Measurements from ENCODE around the gene PRODH2. TPM values are rescaled to one million over a fixed set of nuclear protein-coding genes. Genes with fewer than 3 reads are reported as not detected.
"Not testable (repeated sequence)": the region's sequence is repeated elsewhere in the genome, so short reads cannot be mapped to it uniquely, and the experiment has no call there.

Gene PRODH2
- total and polyA plus RNA-seq, 5 donors from 2014 or later, result not detected

DNA sequence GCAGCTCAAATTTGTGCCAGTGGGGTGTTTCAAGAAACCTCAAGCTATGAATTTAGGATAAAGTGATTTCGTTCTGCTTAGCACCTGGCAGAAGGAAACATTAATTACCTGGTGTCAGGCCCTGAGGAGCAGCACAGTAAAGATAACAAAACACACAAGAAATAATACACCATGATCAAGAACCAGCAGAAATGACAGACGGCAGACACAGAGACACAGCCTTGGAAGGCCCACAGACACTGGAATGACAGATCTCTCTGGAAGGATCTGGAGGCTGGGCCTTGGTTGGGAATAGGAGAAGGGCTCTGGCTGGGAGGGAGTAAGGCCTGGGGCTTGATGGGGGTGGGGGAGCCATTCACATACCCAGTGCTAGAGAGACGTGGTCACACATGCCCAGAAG is 10.8 kb downstream of the PRODH2 start:
- Mint-ChIP-seq H3K36me3 (no peaks in the 10 kb centered on the region), H3K27me3 (peaks cover 32% of the 10 kb centered on the region), H3K27ac (no peak overlapping the region), H3K9me3 (peaks cover 0 to 2% (median 0%) of the 10 kb centered on the region in 7 donors), H3K4me1 (peaks cover 0 to 9% (median 0%) of the 10 kb centered on the region in 4 donors), H3K4me3 (no peak overlapping the region)
- DNase-seq (no peak), ATAC-seq (ENCODE audit: low read depth in 2 of 2) (no peak)
- no peak overlapping the region for H3K4me3 ChIP-seq (ENCODE audit: low read depth, low read length)
- H3K4me1 ChIP-seq (ENCODE audit: control insufficient read depth, insufficient read depth, low read length, poor library complexity, severe bottlenecking), result no peaks in the 10 kb centered on the region
- no peaks in the 10 kb centered on the region for H3K27me3 ChIP-seq (ENCODE audit: control insufficient read depth, insufficient read depth, low read length)
- H3K9me3 ChIP-seq (ENCODE audit: control insufficient read depth in 2 of 2, low read length in 2 of 2), result no peaks in the 10 kb centered on the region
- no peaks in the 10 kb centered on the region for H3K36me3 ChIP-seq (ENCODE audit: control insufficient read depth, insufficient read depth, low read length)
- no peak overlapping the region for H3K27ac ChIP-seq (ENCODE audit: insufficient read depth, low read length, poor library complexity, severe bottlenecking)

DNA sequence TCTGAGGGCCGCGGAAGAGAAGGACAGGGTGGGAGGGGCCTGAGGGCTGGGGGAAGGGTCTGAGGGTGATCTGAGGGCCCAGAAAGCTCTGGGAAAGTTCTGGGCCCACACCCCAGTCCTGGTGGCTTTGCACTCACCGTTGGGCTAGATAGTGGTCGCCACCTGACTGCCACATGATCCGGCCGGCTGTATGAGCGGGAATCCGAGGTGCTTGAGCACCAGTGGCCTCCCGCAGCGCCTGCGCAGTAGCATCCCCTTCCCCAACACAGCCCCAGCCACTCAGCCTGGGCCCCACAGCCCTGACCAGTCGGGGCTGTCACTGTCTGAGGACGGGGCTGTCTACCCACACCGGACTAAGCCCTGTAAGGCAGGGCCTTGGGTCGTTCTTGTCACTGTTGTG is 15.0 kb downstream of the PRODH2 start:
- ATAC-seq (ENCODE audit: low read depth in 2 of 2) (no peak), DNase-seq (no peak)
- H3K4me3 ChIP-seq (ENCODE audit: low read depth, low read length), result no peak overlapping the region
- Mint-ChIP-seq H3K36me3 (no peaks in the 10 kb centered on the region), H3K27ac (no peak overlapping the region), H3K27me3 (peaks cover 40% of the 10 kb centered on the region), H3K4me1 (peaks cover 0 to 4% (median 1%) of the 10 kb centered on the region in 4 donors), H3K9me3 (peaks cover 0 to 3% (median 0%) of the 10 kb centered on the region in 7 donors), H3K4me3 (no peak overlapping the region)
- no peaks in the 10 kb centered on the region for H3K36me3 ChIP-seq (ENCODE audit: control insufficient read depth, insufficient read depth, low read length)
- H3K27me3 ChIP-seq (ENCODE audit: control insufficient read depth, insufficient read depth, low read length), result peaks cover 2% of the 10 kb centered on the region
- no peaks in the 10 kb centered on the region for H3K4me1 ChIP-seq (ENCODE audit: control insufficient read depth, insufficient read depth, low read length, poor library complexity, severe bottlenecking)
- H3K27ac ChIP-seq (ENCODE audit: insufficient read depth, low read length, poor library complexity, severe bottlenecking), result no peak overlapping the region
- no peaks in the 10 kb centered on the region for H3K9me3 ChIP-seq (ENCODE audit: control insufficient read depth in 2 of 2, low read length in 2 of 2)

DNA sequence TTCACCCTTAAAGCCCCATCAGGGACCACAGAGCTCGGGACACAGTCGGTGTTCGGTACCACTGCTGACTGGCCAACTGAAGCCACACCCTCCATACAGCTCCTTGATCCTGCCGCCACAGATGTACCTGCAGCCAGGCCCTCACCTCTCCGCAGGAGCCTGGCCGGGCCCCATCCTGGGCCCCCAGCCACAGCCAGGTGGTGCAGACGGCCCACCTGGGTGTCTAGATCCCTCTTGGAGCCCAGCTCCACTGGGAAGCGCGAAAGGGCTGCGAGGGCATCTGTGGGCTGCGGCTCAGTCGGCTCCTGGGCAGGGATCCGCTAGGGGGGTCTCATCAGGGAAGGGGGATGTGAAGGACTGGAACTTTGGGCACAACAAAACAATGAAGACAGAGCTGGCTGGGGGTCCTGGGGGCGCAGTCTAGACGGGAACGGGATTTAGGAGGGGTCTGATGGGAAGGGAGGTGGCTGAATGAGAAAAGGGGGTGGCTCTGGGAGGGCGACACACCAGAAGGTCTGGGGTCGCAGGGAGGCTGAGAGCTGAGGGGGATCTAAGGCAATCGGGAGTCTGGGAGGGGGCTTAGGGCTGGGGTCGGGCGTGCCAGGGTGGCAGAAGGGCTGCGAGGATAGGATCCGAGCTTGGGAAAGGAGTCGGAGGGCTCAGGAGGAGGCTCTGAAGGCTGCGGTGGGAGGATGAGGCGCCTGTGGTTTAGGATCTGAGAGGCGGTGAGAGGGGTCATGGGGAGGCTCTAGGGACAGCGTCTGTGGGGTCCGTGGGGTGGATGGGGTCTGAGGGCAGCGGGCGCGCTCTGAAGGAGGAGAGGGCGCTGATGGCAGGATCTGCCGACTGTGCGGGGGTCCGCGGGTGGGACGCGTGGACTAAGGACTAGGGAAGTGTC is 15.8 kb downstream of the PRODH2 start:
- Mint-ChIP-seq H3K4me3 (no peak overlapping the region), H3K4me1 (peaks cover 0 to 4% (median 1%) of the 10 kb centered on the region in 4 donors), H3K36me3 (no peaks in the 10 kb centered on the region), H3K27me3 (peaks cover 40% of the 10 kb centered on the region), H3K27ac (peak overlapping the region in 1 of 3 donors; percentile 66), H3K9me3 (peaks cover 0 to 3% (median 0%) of the 10 kb centered on the region in 7 donors)
- Histone ChIP-seq H3K27ac (ENCODE audit: insufficient read depth, low read length, poor library complexity, severe bottlenecking) (no peak overlapping the region), H3K36me3 (ENCODE audit: control insufficient read depth, insufficient read depth, low read length) (no peaks in the 10 kb centered on the region), H3K27me3 (ENCODE audit: control insufficient read depth, insufficient read depth, low read length) (peaks cover 2% of the 10 kb centered on the region), H3K4me3 (ENCODE audit: low read depth, low read length) (no peak overlapping the region), H3K9me3 (ENCODE audit: control insufficient read depth in 2 of 2, low read length in 2 of 2) (no peaks in the 10 kb centered on the region), H3K4me1 (ENCODE audit: control insufficient read depth, insufficient read depth, low read length, poor library complexity, severe bottlenecking) (no peaks in the 10 kb centered on the region)
- DNase-seq (no peak), ATAC-seq (ENCODE audit: low read depth in 2 of 2) (no peak)

DNA sequence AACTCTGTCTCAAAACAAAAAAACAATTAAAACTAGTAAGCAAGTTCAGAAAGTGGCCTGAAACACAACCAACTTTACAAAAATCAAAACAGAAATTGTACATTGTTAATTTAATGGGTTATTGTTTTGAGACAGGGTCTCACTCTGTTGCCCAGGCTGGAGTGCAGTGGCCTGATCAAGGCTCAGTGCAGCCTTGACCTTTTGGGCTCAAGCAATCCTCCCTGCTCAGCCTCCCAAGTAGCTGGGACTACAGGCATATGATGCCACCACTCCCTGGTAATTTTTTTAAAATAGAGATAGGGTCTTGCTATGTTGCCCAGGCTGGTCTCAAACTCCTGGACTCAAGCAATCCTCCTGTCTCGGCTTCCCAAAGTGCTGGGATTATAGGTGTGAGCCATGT is 17.1 kb downstream of the PRODH2 start:
- H3K36me3 ChIP-seq (ENCODE audit: control insufficient read depth, insufficient read depth, low read length); H3K27me3 ChIP-seq (ENCODE audit: control insufficient read depth, insufficient read depth, low read length); ATAC-seq (ENCODE audit: low read depth in 2 of 2); H3K4me1 Mint-ChIP-seq; H3K9me3 ChIP-seq (ENCODE audit: control insufficient read depth in 2 of 2, low read length in 2 of 2); H3K27ac Mint-ChIP-seq; H3K4me1 ChIP-seq (ENCODE audit: control insufficient read depth, insufficient read depth, low read length, poor library complexity, severe bottlenecking); H3K9me3 Mint-ChIP-seq; DNase-seq; H3K27ac ChIP-seq (ENCODE audit: insufficient read depth, low read length, poor library complexity, severe bottlenecking); H3K4me3 Mint-ChIP-seq; H3K4me3 ChIP-seq (ENCODE audit: low read depth, low read length); H3K36me3 Mint-ChIP-seq: not testable (repeated sequence)
- peaks cover 40% of the 10 kb centered on the region for H3K27me3 Mint-ChIP-seq

DNA sequence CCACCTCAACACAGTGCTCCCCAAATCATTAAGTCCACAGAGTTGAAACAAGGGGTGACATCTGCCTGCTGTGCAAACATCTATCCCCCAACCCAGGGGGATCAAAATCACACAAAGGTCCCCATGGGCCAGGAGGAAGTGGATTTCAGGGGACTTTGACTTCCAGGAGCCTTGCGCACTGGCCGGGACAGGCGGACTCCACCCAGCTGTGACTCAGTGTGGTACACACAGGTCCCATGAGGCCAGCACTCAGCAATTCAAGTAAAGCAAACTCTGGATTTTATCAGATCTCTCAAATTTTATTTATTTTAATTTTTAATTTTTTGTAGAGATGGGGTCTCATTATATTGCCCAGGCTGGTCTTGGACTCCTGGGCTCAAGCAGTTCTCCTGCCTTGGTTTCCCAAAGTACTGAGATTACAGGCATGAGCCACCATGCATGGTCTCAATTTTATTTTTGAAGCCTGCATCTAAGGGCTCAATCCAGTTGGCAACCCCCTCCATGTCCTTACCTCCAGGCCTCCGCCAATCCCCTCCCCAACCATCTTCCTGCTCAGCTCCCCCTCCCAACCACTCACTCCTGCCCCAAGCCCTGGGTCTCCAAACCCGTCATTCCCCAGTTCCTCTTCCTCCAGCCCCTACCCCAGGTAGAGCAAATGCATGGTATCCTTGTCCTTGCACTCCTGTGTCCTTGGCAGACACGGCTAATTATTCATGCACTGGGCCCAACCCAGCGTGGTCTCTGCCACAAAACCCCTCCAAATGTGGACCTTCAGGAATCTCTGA is 19.1 kb downstream of the PRODH2 start:
- Mint-ChIP-seq H3K4me1 (peaks cover 0 to 4% (median 1%) of the 10 kb centered on the region in 4 donors), H3K36me3 (no peaks in the 10 kb centered on the region), H3K4me3 (no peak overlapping the region), H3K27ac (no peak overlapping the region), H3K27me3 (peaks cover 28% of the 10 kb centered on the region), H3K9me3 (peaks cover 0 to 3% (median 0%) of the 10 kb centered on the region in 7 donors)
- no peak for DNase-seq
- Histone ChIP-seq H3K36me3 (ENCODE audit: control insufficient read depth, insufficient read depth, low read length) (no peaks in the 10 kb centered on the region), H3K27ac (ENCODE audit: insufficient read depth, low read length, poor library complexity, severe bottlenecking) (no peak overlapping the region), H3K4me3 (ENCODE audit: low read depth, low read length) (no peak overlapping the region), H3K9me3 (ENCODE audit: control insufficient read depth in 2 of 2, low read length in 2 of 2) (no peaks in the 10 kb centered on the region), H3K4me1 (ENCODE audit: control insufficient read depth, insufficient read depth, low read length, poor library complexity, severe bottlenecking) (no peaks in the 10 kb centered on the region), H3K27me3 (ENCODE audit: control insufficient read depth, insufficient read depth, low read length) (peaks cover 2% of the 10 kb centered on the region)
- no peak for ATAC-seq (ENCODE audit: low read depth in 2 of 2)

GRCh38 chr19:35792888-35793287 is 19.8 kb downstream of the PRODH2 start:
- peaks cover 0 to 1% (median 0%) of the 10 kb centered on the region in 7 donors for H3K9me3 Mint-ChIP-seq
- peaks cover 22% of the 10 kb centered on the region for H3K27me3 Mint-ChIP-seq
- no peak for DNase-seq

DNA sequence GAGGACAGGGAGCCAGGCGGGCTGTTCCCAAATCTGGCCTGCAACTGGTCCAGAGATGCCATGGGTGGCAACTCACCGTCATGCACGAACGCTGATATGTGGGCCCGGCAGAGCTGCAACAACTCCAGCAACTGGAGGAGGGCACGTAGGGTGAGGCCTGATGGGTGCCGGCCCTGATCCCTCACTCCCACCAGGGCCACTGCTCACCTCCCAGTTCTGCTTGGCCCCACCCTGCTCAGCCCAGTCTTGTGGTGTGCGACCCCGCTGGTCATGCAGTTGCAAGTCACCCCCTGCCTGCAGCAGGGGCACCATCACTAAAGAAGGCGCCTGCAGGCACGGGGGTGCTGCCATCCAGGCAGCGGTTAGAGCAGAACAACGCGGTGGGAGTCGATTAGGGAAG is 20.3 kb downstream of the PRODH2 start:
- DNase-seq, result no peak
- peaks cover 0 to 4% (median 1%) of the 10 kb centered on the region in 4 donors for H3K4me1 Mint-ChIP-seq
- H3K27me3 ChIP-seq (ENCODE audit: control insufficient read depth, insufficient read depth, low read length), result peaks cover 2% of the 10 kb centered on the region
- H3K4me1 ChIP-seq (ENCODE audit: control insufficient read depth, insufficient read depth, low read length, poor library complexity, severe bottlenecking), result no peaks in the 10 kb centered on the region
- no peak overlapping the region for H3K4me3 ChIP-seq (ENCODE audit: low read depth, low read length)
- H3K36me3 Mint-ChIP-seq, result no peaks in the 10 kb centered on the region
- no peak overlapping the region for H3K27ac ChIP-seq (ENCODE audit: insufficient read depth, low read length, poor library complexity, severe bottlenecking)
- H3K36me3 ChIP-seq (ENCODE audit: control insufficient read depth, insufficient read depth, low read length), result no peaks in the 10 kb centered on the region
- H3K9me3 ChIP-seq (ENCODE audit: control insufficient read depth in 2 of 2, low read length in 2 of 2), result no peaks in the 10 kb centered on the region
- H3K27ac Mint-ChIP-seq, result no peak overlapping the region
- H3K9me3 Mint-ChIP-seq, result peaks cover 0 to 1% (median 0%) of the 10 kb centered on the region in 7 donors
- no peak overlapping the region for H3K4me3 Mint-ChIP-seq
- ATAC-seq (ENCODE audit: low read depth in 2 of 2), result no peak
- peaks cover 18% of the 10 kb centered on the region for H3K27me3 Mint-ChIP-seq

More at GRCh38 chr19:35792888-35793287, 19.8 kb downstream of the PRODH2 start:
- Mint-ChIP-seq H3K27ac (no peak overlapping the region), H3K4me3 (no peak overlapping the region), H3K4me1 (peaks cover 0 to 4% (median 1%) of the 10 kb centered on the region in 4 donors), H3K36me3 (no peaks in the 10 kb centered on the region)
- no peak overlapping the region for H3K4me3 ChIP-seq (ENCODE audit: low read depth, low read length)
- no peaks in the 10 kb centered on the region for H3K9me3 ChIP-seq (ENCODE audit: control insufficient read depth in 2 of 2, low read length in 2 of 2)
- no peaks in the 10 kb centered on the region for H3K4me1 ChIP-seq (ENCODE audit: control insufficient read depth, insufficient read depth, low read length, poor library complexity, severe bottlenecking)
- H3K36me3 ChIP-seq (ENCODE audit: control insufficient read depth, insufficient read depth, low read length), result no peaks in the 10 kb centered on the region
- H3K27me3 ChIP-seq (ENCODE audit: control insufficient read depth, insufficient read depth, low read length), result peaks cover 2% of the 10 kb centered on the region
- no peak overlapping the region for H3K27ac ChIP-seq (ENCODE audit: insufficient read depth, low read length, poor library complexity, severe bottlenecking)
- no peak for ATAC-seq (ENCODE audit: low read depth in 2 of 2)

All from CD4-positive, CD25-positive, alpha-beta regulatory T cell (primary cell).